ENCODE data around the gene RSPH9. TPM values are rescaled to one million over a fixed set of nuclear protein-coding genes. Genes with fewer than 3 reads are reported as not detected.

The RSPH9 gene
- total and polyA plus RNA-seq, 11 donors, result 0.09 to 0.50 (median 0.16) TPM; not detected in 3

GRCh38 chr6:43681303-43681702 lies 36.5 kb downstream of the RSPH9 start:
- DNase-seq (no peak), ATAC-seq (no peak)
- Histone ChIP-seq H3K36me3 (peaks cover 3 to 68% (median 51%) of the 10 kb centered on the region in 9 donors), H3K9me3 (no peaks in the 10 kb centered on the region), H3K4me3 (no peak overlapping the region), H3K27ac (peak overlapping the region in 10 of 12 donors; percentile 35 to 69 (median 58)), H3K27me3 (no peaks in the 10 kb centered on the region), H3K4me1 (peaks cover 0 to 78% (median 29%) of the 10 kb centered on the region in 12 donors)
- intact Hi-C loops (cut with DNase I), result loop anchor here in 1 of 10 donors (5.0 kb wide), 1 partner anchor 36 kb away; no protein-coding TSS in a partner anchor
- TF ChIP-seq, protein P1, sequence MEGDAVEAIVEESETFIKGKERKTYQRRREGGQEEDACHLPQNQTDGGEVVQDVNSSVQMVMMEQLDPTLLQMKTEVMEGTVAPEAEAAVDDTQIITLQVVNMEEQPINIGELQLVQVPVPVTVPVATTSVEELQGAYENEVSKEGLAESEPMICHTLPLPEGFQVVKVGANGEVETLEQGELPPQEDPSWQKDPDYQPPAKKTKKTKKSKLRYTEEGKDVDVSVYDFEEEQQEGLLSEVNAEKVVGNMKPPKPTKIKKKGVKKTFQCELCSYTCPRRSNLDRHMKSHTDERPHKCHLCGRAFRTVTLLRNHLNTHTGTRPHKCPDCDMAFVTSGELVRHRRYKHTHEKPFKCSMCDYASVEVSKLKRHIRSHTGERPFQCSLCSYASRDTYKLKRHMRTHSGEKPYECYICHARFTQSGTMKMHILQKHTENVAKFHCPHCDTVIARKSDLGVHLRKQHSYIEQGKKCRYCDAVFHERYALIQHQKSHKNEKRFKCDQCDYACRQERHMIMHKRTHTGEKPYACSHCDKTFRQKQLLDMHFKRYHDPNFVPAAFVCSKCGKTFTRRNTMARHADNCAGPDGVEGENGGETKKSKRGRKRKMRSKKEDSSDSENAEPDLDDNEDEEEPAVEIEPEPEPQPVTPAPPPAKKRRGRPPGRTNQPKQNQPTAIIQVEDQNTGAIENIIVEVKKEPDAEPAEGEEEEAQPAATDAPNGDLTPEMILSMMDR (IDR thresholded peaks at IDR 0.05), result no peak
- TF ChIP-seq POLR2A (IDR thresholded peaks at IDR 0.05), result no peak
- WGBS, 4 donors, result 78 to 95% (median 85%) methylated on average over 5 of the region's 5 CpGs

- Histone ChIP-seq H3K36me3 (peaks cover 2 to 52% (median 35%) of the 10 kb centered on the region in 9 donors), H3K27ac (peak overlapping the region in 10 of 12 donors; percentile 35 to 73 (median 60)), H3K4me1 (peaks cover 2 to 69% (median 38%) of the 10 kb centered on the region in 12 donors), H3K9me3 (no peaks in the 10 kb centered on the region), H3K27me3 (no peaks in the 10 kb centered on the region), H3K4me3 (no peak overlapping the region)
- TF ChIP-seq, protein P1 (IDR thresholded peaks at IDR 0.05), result no peak
- 53 to 62% (median 60%) methylated on average over 8 of the region's 8 CpGs for WGBS, 4 donors
- intact Hi-C loops (cut with DNase I), result loop anchor here in 2 of 10 donors (1.0 to 5.0 kb wide), 2 partner anchors 34 to 35 kb away; no protein-coding TSS in a partner anchor
- DNase-seq (peak in 1 of 5 donors; percentile 45), ATAC-seq (peak in 2 of 4 donors; percentile 14 to 57)
Measured at GRCh38 chr6:43682724-43683429, 38.0 kb downstream of the RSPH9 start.

GRCh38 chr6:43683708-43684455 lies 39.0 kb downstream of the RSPH9 start:
- Histone ChIP-seq H3K4me3 (no peak overlapping the region), H3K27ac (peak overlapping the region in 10 of 12 donors; percentile 26 to 73 (median 58)), H3K27me3 (no peaks in the 10 kb centered on the region), H3K4me1 (peaks cover 6 to 74% (median 44%) of the 10 kb centered on the region in 12 donors), H3K9me3 (no peaks in the 10 kb centered on the region), H3K36me3 (peaks cover 0 to 42% (median 25%) of the 10 kb centered on the region in 9 donors)
- intact Hi-C loops (cut with DNase I), result loop anchor here in 1 of 10 donors (5.0 kb wide), 1 partner anchor 33 kb away; no protein-coding TSS in a partner anchor
- 62 to 79% (median 72%) methylated on average over 1 of the region's 1 CpG for WGBS, 4 donors
- TF ChIP-seq, protein P1 (IDR thresholded peaks at IDR 0.05), result no peak
- TF ChIP-seq POLR2A (IDR thresholded peaks at IDR 0.05), result no peak
- ATAC-seq (no peak), DNase-seq (no peak)

DNA sequence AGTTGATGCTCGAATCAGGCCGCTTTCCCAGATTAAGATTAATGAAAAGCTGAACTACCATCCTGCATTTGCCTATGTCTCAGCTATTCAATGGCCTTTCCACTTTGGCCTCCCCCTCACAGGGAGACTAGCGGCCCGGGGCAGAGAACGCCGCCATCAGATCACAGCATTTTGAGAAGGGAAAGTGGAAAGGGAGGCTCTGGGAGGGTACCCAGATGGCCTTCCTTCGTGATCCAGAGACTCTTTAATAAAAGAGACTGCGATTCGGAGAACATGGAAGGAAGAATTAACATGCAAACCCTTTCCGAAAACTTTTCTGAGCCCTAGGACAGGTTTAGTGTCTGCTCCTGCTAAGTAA lies 42.2 kb downstream of the RSPH9 start:
- ATAC-seq (peak in 1 of 4 donors; percentile 8), DNase-seq (no peak)
- no peak for TF ChIP-seq POLR2A (IDR thresholded peaks at IDR 0.05)
- TF ChIP-seq, protein P1 (IDR thresholded peaks at IDR 0.05), result no peak
- no peaks in the 10 kb centered on the region for H3K27me3 ChIP-seq
- 4 to 8% (median 7%) methylated on average over 10 of the region's 10 CpGs for WGBS, 4 donors
- intact Hi-C loops (cut with DNase I), result no loop called here
- H3K27ac ChIP-seq, result peak overlapping the region; percentile 33 to 88 (median 82)
- no peaks in the 10 kb centered on the region for H3K9me3 ChIP-seq
- H3K36me3 ChIP-seq, result peaks cover 0 to 10% (median 0%) of the 10 kb centered on the region in 9 donors
- H3K4me3 ChIP-seq, result peak overlapping the region; percentile 69 to 97 (median 86)
- peaks cover 6 to 55% (median 34%) of the 10 kb centered on the region in 12 donors for H3K4me1 ChIP-seq

Measured in heart left ventricle (tissue), 16 donors.